Heart left ventricle (tissue), 13 donors: ENCODE data around the gene ABCA9.

ENCODE experiments used
- CTCF ChIP-seq, 12 donors: fragments of 200-600 bp; sonication (generic) in 4 of 12; IDR thresholded peaks; one replicate each; pipeline versions ENCODE4 v1.5.0 to v1.8.0; 2018 to 2022; ENCODE audit warnings: antibody characterized with exemption in 12 of 12, mild to moderate bottlenecking in 5 of 12
- POLR2A ChIP-seq, 2 donors: fragments of 450-650 bp; IDR thresholded peaks; one replicate each; pipeline ENCODE4 v1.6.1; 2017; ENCODE audit warnings: antibody characterized with exemption in 2 of 2, mild to moderate bottlenecking in 2 of 2, moderate library complexity in 2 of 2
- donor health status: ischemic (EF 13 %, LVEDD 7.1; RV severe dilation, severe dysfunction).
- donor health status: DM: no; HTN: yes; CAD: no.
- donor health status: DM: no; HTN: no; CAD: no.
- donor health status: ischemic (EF 25% LVEDD 6.9; RV normal size, moderate dysfunction).
- donor health status: ischemic (EF 25% LVEDD 5.7; RV mildly dilated, moderate dysfunction).
- donor health status: ischemic (EF 35%, LVEDD 5.7; RV mildly dilated, moderate dysfunction).
- donor health status: nonischemic (EF 11% LVEDD 7.7; RV severe dilation, severe dysfunction).
- donor health status: DM: yes; HTN: yes; CAD: no.
- donor health status: PGD.
- donor health status: ischemic (EF 29% LVEDD 5.4; RV normal size, mild dysfunction).
- donor health status: nonischemic (EF 23%, LVEDD 6.1; RV moderate dilation, normal function).

DNA sequence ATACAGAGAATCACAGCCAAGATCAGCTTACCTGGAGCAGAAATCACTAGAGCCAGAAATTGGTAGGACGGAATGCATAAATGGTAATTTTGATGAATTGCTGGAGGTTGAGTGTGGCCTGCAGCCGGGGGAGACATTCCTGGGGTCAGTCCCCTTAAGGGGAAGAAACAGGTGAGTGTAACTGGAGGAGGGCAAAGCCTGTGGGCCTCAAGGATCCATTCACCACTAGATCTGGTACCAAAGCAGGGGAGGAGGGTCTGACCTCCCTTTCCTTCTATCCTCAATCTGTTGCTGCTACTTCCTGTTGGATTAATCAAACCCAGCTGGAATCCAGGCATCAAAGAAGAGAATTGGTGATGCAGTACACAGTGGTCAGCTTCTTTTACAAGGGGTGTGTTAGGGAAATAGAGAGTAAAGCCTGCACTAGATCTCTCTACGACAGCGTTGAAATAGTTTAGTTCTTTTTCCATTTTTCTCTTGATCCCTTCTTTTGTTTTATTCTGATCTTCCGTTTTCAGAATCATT, 8.6 kb upstream of the ABCA9 start:
- TF ChIP-seq CTCF (IDR thresholded peaks at IDR 0.05) (no peak), POLR2A (IDR thresholded peaks at IDR 0.05) (no peak)
